Endothelial cell of umbilical vein (primary cell): ENCODE measurements around the gene WDR47.

Experiments
- EZH2 ChIP-seq: IDR thresholded peaks from 2 replicates; pipeline ENCODE4 v1.6.1; 2012; ENCODE audit warnings: borderline replicate concordance, low read depth, mild to moderate bottlenecking, moderate library complexity, low read length, inconsistent platforms; ENCODE audit not compliant: severe bottlenecking
- GATA2 ChIP-seq: IDR thresholded peaks from 2 replicates; pipeline ENCODE4 v1.7.0; 2011; ENCODE audit warnings: low read depth, mild to moderate bottlenecking, moderate library complexity, mixed read lengths, low read length; ENCODE audit not compliant: insufficient read length, insufficient read depth
- JUN ChIP-seq: IDR thresholded peaks from 2 replicates; pipeline ENCODE4 v1.6.1; 2011; ENCODE audit warnings: borderline replicate concordance, low read depth; ENCODE audit not compliant: insufficient read length, insufficient read depth
- MYC ChIP-seq: IDR thresholded peaks from one replicate; pipeline ENCODE4 v1.6.1; 2011; ENCODE audit warnings: mild to moderate bottlenecking, low read depth, low read length
- POLR2A ChIP-seq: IDR thresholded peaks from 2 replicates; pipeline ENCODE4 v1.6.1; 2012; ENCODE audit warnings: low read depth, mild to moderate bottlenecking, control low read depth, low read length
- POLR2AphosphoS5 ChIP-seq: IDR thresholded peaks from 2 replicates; pipeline ENCODE4 v1.6.1; 2012; ENCODE audit warnings: low read depth, mild to moderate bottlenecking, control low read depth, low read length, moderate library complexity; ENCODE audit not compliant: insufficient read depth
- TF ChIP-seq, protein P1 (sequence below), 2 donors: IDR thresholded peaks; 1 replicate in 1 of 2; 2 replicates in 1 of 2; pipeline ENCODE4 v1.5.1; 2011; ENCODE audit warnings: low read length in 2 of 2, mild to moderate bottlenecking in 2 of 2, moderate library complexity in 2 of 2, control low read depth in 1 of 2, inconsistent platforms in 1 of 2, low read depth in 1 of 2; ENCODE audit not compliant: insufficient read depth in 1 of 2; ENCODE audit errors: extremely low read depth in 1 of 2
- TF ChIP-seq, protein P2 (sequence below): IDR thresholded peaks from 2 replicates; pipeline ENCODE4 v1.6.1; 2011; ENCODE audit not compliant: insufficient read depth, insufficient read length

DNA sequence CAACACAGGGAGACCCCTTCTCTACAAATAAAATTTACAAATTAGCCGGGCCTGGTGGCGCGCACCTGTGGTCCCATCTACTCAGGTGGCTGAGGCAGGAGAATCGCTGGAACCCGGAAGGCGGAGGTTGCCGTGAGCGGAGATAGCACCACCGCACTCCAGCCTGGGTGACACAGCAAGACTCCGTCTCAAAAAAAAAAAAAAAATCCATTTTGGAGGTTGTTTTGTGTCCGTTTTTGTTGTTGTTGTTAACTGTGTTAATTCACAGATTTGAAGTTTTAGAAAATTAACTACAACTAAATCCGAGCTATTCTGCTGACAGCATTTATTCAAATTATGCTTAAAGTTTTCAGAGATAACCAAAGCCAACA lies 79.2 kb downstream of the WDR47 start:
- TF ChIP-seq, protein P1, sequence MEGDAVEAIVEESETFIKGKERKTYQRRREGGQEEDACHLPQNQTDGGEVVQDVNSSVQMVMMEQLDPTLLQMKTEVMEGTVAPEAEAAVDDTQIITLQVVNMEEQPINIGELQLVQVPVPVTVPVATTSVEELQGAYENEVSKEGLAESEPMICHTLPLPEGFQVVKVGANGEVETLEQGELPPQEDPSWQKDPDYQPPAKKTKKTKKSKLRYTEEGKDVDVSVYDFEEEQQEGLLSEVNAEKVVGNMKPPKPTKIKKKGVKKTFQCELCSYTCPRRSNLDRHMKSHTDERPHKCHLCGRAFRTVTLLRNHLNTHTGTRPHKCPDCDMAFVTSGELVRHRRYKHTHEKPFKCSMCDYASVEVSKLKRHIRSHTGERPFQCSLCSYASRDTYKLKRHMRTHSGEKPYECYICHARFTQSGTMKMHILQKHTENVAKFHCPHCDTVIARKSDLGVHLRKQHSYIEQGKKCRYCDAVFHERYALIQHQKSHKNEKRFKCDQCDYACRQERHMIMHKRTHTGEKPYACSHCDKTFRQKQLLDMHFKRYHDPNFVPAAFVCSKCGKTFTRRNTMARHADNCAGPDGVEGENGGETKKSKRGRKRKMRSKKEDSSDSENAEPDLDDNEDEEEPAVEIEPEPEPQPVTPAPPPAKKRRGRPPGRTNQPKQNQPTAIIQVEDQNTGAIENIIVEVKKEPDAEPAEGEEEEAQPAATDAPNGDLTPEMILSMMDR (IDR thresholded peaks at IDR 0.05; ENCODE audit: extremely low read depth in 1 of 2, insufficient read depth in 1 of 2, low read depth in 1 of 2, low read length in 2 of 2): no peak
- TF ChIP-seq EZH2: no peak
- TF ChIP-seq JUN: no peak
- TF ChIP-seq POLR2A: no peak
- no peak for TF ChIP-seq POLR2AphosphoS5
- TF ChIP-seq, protein P2, sequence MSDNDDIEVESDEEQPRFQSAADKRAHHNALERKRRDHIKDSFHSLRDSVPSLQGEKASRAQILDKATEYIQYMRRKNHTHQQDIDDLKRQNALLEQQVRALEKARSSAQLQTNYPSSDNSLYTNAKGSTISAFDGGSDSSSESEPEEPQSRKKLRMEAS: no peak
- no peak for TF ChIP-seq GATA2
- TF ChIP-seq MYC: no peak
